Measurements from ENCODE around the gene DEK.

- TF ChIP-seq CTCF (IDR thresholded peaks at IDR 0.05 in 2 of 3, conservative IDR thresholded peaks at IDR 0.05 in 1 of 3; ENCODE audit: borderline replicate concordance in 1 of 3, insufficient read depth in 1 of 3, low read depth in 2 of 3, low read length in 2 of 3) (no peak), CEBPB (IDR thresholded peaks at IDR 0.05; ENCODE audit: low read depth) (no peak), EZH2phosphoT487 (IDR thresholded peaks at IDR 0.05; ENCODE audit: borderline replicate concordance) (no peak), POLR2A (IDR thresholded peaks at IDR 0.05; ENCODE audit: borderline replicate concordance, extremely low read depth, insufficient read depth, insufficient read length) (no peak), MAX (IDR thresholded peaks at IDR 0.05) (no peak), EZH2 (IDR thresholded peaks at IDR 0.05) (no peak), ZFX (IDR thresholded peaks at IDR 0.05) (no peak), EGR1 (IDR thresholded peaks at IDR 0.05; ENCODE audit: low read depth) (no peak), ATF3 (IDR thresholded peaks at IDR 0.05) (no peak), ZBTB33 (IDR thresholded peaks at IDR 0.05; ENCODE audit: extremely low read depth, insufficient replicate concordance, low read length) (no peak), POLR2AphosphoS5 (IDR thresholded peaks at IDR 0.05; ENCODE audit: low read depth, low read length) (no peak), SRF (IDR thresholded peaks at IDR 0.05; ENCODE audit: low read depth) (no peak), SIN3A (IDR thresholded peaks at IDR 0.05; ENCODE audit: low read depth) (no peak), YY1 (IDR thresholded peaks at IDR 0.05; ENCODE audit: extremely low read depth, insufficient replicate concordance, low read depth, low read length) (no peak)
These were observed 20.9 kb downstream of the DEK start for GRCh38 chr6:18243302-18243893.

Data from HCT116 (cell line).